Activated naive CD8-positive, alpha-beta T cell treated with anti-CD3 and anti-CD28 coated beads, Interleukin-2, amount 50 U/mL, for 24 hours (primary cell): ENCODE results near the gene IDH3G.
"Not testable (repeated sequence)": the region's sequence is repeated elsewhere in the genome, so short reads cannot be mapped to it uniquely, and the experiment has no call there.

Source experiments
- ATAC-seq: fragments of 150-1000 bp; cut with Tn5 transposase; one replicate; pipeline ENCODE4 v1.10.0; 2021
- DNase-seq: peaks from one replicate; pipeline ENCODE4 v3.0.0; 2021
- H3K27ac Mint-ChIP-seq: one replicate; pipeline ENCODE4 v1.8.0; 2021; ENCODE audit warnings: mild to moderate bottlenecking, mixed read lengths
- H3K27me3 Mint-ChIP-seq: one replicate; pipeline ENCODE4 v1.8.0; 2021; ENCODE audit warnings: mixed read lengths
- H3K36me3 Mint-ChIP-seq: one replicate; pipeline ENCODE4 v1.8.0; 2021; ENCODE audit warnings: low read depth, mixed read lengths
- H3K4me1 Mint-ChIP-seq: one replicate; pipeline ENCODE4 v1.8.0; 2021; ENCODE audit warnings: mixed read lengths
- H3K4me3 Mint-ChIP-seq: one replicate; pipeline ENCODE4 v1.8.0; 2021; ENCODE audit warnings: mild to moderate bottlenecking, moderate library complexity, mixed read lengths
- H3K9me3 Mint-ChIP-seq: one replicate; pipeline ENCODE4 v1.8.0; 2021; ENCODE audit warnings: mixed read lengths

The IDH3G gene

DNA sequence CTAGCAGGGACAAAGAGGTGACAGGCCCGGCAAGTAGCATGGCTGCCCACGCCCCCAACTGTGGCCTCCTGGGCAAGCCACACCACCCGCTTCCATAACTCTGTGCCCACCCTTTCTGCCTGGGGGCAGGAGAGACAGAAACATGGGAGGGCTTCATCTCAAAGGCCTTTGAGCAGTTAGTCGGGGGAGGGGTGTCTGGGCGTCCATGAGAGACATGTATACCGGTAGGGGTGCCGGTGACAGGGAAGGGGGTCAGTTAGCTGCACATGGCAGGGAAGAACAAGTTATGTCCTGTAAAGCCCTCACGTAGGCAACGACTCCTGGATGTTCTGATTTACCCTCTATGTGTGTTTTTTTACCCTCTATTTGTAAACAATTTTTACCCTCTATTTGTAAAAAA lies 26.9 kb upstream of the IDH3G start:
- no peak for ATAC-seq
- Mint-ChIP-seq H3K27me3 (peaks cover 13% of the 10 kb centered on the region), H3K27ac (no peak overlapping the region)

DNA sequence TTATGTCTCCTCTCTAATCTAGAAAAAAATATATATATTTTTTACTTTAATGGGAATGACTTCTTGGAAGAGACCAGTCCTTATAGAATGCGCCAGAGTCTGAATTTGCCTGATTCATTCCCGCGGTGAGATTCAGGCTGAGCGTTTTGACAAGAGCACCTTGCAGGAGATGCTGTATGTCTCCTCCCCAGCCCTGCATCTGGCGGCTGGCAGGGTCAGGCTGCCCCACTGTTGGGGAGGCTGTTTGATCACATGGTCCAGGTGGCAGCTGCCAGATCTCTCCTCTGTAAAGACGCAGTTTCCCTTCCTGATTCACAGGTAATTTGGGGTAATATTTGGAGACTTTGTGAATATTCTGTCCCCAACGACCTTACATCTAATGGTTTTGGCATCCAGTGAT lies 26.4 kb upstream of the IDH3G start:
- no peak overlapping the region for H3K27ac Mint-ChIP-seq
- no peaks in the 10 kb centered on the region for H3K9me3 Mint-ChIP-seq
- no peak for ATAC-seq
- DNase-seq: no peak
- no peak overlapping the region for H3K4me3 Mint-ChIP-seq
- peaks cover 11% of the 10 kb centered on the region for H3K27me3 Mint-ChIP-seq
- H3K36me3 Mint-ChIP-seq: no peaks in the 10 kb centered on the region
- H3K4me1 Mint-ChIP-seq: peaks cover 23% of the 10 kb centered on the region

More for the DNA sequence above, 26.9 kb upstream of the IDH3G start:
- H3K4me3 Mint-ChIP-seq: no peak overlapping the region
- no peaks in the 10 kb centered on the region for H3K36me3 Mint-ChIP-seq
- H3K4me1 Mint-ChIP-seq: peaks cover 23% of the 10 kb centered on the region
- no peak for DNase-seq
- H3K9me3 Mint-ChIP-seq: no peaks in the 10 kb centered on the region

DNA sequence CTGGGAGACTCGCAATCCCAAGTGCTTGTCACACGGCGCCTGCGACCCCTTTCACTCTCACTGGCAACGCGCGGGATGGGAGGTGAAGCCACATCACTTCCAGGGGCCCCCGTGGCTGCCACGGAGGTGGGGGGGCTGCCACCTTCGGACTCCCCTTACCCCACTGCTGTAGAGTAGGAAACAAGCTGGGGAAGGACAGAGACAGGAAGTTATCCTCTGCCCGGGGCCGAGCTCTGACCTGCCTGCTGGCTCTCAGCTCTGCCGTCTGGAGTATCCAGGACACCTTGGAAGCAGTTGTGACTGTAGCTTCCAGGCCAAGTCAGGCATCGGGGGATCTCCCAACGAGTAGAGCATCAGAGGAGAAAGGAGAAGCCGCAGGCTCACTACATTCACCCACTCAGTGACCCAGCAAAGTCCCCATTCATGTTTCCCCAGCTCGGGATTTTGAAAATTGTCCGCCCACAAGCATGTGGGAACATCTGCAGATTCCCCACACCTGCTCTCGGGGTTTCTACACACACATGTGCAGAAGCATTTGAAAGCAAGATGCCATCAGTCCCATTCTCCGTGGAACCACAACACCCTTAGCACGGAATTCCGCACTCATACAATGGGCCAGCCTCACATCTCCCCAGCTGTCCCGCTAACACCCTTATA lies 25.3 kb upstream of the IDH3G start:
- peaks cover 11% of the 10 kb centered on the region for H3K27me3 Mint-ChIP-seq
- H3K36me3 Mint-ChIP-seq: no peaks in the 10 kb centered on the region
- DNase-seq (no peak), ATAC-seq (no peak)
- peak overlapping the region; percentile 34 for H3K4me3 Mint-ChIP-seq
- H3K9me3 Mint-ChIP-seq: no peaks in the 10 kb centered on the region
- peaks cover 26% of the 10 kb centered on the region for H3K4me1 Mint-ChIP-seq
- H3K27ac Mint-ChIP-seq: no peak overlapping the region

DNA sequence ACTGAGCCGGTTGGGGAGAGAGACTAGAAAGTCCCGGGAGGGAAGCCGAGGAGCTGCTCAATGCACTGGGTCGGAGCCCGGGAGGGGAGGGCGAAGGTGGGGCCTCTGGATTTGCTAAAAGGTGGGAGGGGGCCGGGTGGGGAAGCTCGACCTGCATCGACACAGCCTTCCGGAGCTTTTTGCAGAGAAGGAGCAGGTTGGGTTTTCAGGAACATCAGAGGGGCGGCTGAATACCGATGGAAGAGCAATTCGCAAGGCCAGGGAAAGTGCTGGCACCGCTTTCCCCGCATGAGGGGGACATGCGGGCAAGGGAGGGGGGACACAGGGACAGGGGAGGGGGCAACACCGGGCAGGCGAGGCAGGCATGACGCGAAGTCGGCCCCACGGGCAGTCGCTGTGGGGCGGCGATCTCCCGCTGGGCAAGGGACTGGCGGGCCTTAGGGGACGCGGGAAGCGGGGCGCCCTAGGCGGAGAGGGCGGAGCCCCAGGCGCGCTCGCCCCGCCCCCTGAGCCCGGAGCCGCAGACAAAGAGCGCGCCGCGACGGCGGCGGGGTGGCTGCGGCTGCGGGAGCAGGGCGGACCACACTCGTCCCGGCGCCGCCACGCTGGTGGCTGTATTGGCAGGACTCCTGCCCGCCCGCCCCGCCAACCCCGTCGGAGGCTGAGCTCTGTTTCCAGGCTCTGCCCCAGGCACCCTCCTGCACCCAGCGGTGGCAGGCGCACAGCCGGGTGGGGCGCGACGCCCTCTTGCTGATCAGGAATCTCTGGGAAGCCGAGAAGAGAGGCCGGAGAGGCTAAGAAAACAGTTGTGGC lies 24.6 kb upstream of the IDH3G start:
- DNase-seq (peak; percentile 51), ATAC-seq (peak; percentile 70)
- Mint-ChIP-seq H3K9me3 (no peaks in the 10 kb centered on the region), H3K4me3 (peak overlapping the region; percentile 34), H3K27me3 (peaks cover 11% of the 10 kb centered on the region), H3K36me3 (no peaks in the 10 kb centered on the region), H3K4me1 (peaks cover 27% of the 10 kb centered on the region), H3K27ac (no peak overlapping the region)

DNA sequence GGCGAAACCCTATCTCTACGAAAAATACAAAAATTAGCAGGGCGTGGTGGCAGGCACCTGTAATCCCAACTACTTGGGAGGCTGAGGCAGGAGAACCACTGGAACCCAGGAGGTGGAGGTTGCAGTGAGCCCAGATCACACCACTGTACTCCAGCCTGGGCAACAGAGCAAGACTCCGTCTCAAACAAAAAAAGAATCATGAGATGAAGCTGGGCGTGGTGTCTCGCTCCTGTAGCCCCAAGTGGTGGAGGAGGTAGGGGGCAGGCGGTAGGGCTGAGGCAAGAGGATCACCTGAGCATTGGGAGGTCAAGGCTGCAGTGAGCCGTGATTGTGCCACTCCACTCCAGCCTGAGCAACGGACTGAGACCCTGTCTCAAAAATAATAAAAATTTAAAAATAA lies 23.9 kb upstream of the IDH3G start:
- Mint-ChIP-seq H3K27me3 (peaks cover 11% of the 10 kb centered on the region), H3K4me1 (peaks cover 27% of the 10 kb centered on the region)
- not testable (repeated sequence) for H3K27ac Mint-ChIP-seq, ATAC-seq, DNase-seq, H3K4me3 Mint-ChIP-seq, H3K36me3 Mint-ChIP-seq, H3K9me3 Mint-ChIP-seq

DNA sequence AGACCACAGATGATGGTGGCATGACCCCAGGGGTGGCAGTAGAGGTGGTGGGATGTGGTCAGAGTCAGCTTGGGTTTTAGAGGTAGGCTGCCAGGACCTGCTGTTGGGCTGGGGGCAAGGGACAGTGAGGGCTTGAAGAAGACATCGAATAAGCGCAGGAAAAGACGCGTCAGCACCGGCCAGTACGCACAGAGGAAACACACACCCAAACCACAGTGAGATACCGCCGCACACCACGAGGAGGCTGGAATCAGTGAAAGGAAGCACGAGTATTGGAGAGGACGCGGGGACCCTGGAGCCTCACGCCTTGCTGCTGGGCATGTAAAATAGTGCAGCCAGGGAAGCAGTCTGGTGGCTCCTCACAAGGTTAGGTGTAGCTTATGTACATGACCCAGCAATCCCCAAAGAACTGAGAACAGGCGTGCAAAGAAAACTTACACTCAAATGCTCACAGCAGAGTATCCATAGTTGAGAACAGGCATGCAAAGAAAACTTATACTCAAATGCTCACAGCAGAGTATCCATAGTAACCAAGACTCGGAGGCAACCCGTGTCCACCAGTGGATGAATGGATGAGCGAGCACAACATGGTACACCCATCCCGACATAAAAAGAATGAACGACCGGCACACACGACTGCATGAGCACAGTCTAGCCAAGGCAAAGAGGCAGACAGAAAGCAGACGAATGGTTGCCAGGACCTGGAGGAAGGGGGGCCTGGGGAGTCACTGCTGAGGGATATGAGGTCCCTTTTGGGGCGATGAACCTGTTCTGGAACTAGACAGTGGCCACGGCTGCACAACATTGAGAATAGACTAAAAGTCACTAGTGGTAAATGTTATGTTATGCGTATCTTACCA lies 22.9 kb upstream of the IDH3G start:
- H3K27ac Mint-ChIP-seq: no peak overlapping the region
- H3K27me3 Mint-ChIP-seq: peaks cover 11% of the 10 kb centered on the region
- DNase-seq: peak; percentile 34
- ATAC-seq: peak; percentile 58
- H3K4me1 Mint-ChIP-seq: peaks cover 20% of the 10 kb centered on the region
- H3K9me3 Mint-ChIP-seq: no peaks in the 10 kb centered on the region
- H3K4me3 Mint-ChIP-seq: no peak overlapping the region
- H3K36me3 Mint-ChIP-seq: no peaks in the 10 kb centered on the region

DNA sequence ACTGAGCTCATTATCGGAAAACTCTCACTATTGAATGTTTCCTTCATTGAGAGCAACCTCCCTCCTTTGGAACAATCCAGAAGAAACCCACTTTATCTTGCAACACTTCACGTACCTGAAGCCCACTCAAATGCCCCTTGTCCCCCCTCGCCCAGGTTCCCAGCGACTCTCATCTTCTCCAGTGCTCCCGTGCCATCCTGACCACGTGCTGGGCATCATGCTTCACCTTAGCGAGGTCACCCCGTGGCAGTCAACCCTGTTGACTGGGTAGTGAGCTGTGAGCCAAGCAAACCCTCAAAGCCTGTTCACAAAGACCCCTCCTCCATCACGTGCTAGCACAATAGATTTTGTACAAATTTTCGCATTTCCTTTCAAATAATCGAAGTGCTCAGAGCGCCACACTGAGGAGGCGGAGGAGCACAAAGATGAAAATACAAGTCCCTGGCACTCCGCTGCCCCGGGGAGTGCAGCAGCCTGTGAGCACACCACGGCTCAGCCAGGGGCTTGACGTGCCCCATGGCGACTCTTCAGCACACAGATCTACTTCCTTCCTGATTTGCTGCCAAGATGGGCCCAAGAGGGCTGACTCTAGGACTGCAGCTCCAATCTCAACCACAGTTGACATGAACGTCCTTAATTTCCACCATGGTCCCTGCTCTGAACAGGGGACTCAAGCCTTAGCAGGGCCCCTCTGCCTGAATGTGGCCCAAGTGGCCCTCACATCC lies 20.6 kb upstream of the IDH3G start:
- Mint-ChIP-seq H3K27ac (no peak overlapping the region), H3K9me3 (no peaks in the 10 kb centered on the region), H3K27me3 (peaks cover 11% of the 10 kb centered on the region), H3K36me3 (no peaks in the 10 kb centered on the region), H3K4me3 (no peak overlapping the region), H3K4me1 (peaks cover 11% of the 10 kb centered on the region)
- ATAC-seq (no peak), DNase-seq (no peak)

DNA sequence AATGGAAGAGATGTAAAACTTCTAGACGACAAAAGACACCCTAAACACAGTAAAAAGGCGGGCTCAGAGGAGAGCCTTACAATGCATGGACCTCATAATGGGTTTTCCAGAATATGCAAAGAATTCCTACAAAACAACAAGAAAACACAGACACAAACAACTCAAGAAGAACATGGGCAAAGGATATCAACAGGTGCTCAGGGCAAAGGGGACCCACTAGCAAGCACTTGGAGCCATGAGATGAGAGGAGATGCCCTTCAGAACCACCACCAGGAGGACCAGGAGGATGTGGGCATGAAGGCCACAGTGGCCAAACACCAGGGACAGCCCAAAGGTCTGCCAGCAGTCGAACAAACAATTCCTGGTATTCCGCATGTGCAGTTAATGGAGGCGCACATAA lies 19.0 kb upstream of the IDH3G start:
- Mint-ChIP-seq H3K9me3 (no peaks in the 10 kb centered on the region), H3K4me1 (peaks cover 11% of the 10 kb centered on the region), H3K27me3 (peaks cover 11% of the 10 kb centered on the region), H3K4me3 (no peak overlapping the region), H3K36me3 (no peaks in the 10 kb centered on the region), H3K27ac (no peak overlapping the region)
- no peak for ATAC-seq
- DNase-seq: no peak

DNA sequence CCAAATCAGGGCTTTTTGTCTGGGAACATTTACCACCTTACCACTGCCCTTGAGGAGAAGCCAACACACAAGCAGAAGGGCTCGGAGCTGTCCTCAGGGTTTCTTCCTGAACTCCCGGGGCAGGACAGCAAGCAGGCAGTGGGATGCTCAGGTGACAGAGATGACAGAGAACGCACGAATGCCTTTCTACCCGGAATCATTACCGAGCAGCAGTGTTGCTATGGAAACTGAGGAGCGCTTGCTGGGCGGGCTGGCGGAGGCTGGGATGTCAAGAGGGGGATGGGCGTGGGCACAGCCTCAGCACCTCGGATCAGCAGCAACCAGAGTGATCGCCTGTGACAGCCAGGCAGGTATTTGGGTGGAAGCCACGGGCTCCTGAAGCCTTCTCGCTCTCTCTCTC lies 18.0 kb upstream of the IDH3G start:
- H3K9me3 Mint-ChIP-seq: no peaks in the 10 kb centered on the region
- no peak overlapping the region for H3K4me3 Mint-ChIP-seq
- peaks cover 11% of the 10 kb centered on the region for H3K4me1 Mint-ChIP-seq
- H3K36me3 Mint-ChIP-seq: no peaks in the 10 kb centered on the region
- ATAC-seq (no peak), DNase-seq (no peak)
- H3K27me3 Mint-ChIP-seq: peaks cover 7% of the 10 kb centered on the region
- no peak overlapping the region for H3K27ac Mint-ChIP-seq

DNA sequence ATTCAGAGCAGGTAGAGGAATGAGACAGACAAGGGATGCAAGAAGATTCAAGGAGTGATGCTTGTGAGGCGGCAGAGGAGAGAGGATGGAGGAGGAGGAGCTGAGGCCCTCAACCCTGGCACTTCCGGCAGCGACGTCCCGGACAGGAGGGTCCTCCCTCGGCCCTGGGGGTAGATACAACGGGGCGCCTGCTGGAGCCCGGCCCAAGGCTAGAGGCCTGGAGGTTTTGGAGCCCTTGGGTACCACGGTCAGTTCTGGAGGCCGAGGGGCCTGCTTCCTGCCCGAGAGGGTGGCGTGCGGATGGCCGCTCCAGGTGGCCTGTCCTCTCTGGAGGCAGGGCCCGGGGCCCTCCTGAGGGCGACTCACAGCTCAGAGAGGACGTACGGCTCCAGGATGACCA lies 13.8 kb upstream of the IDH3G start:
- Mint-ChIP-seq H3K4me3 (no peak overlapping the region), H3K27ac (no peak overlapping the region), H3K27me3 (no peaks in the 10 kb centered on the region)

DNA sequence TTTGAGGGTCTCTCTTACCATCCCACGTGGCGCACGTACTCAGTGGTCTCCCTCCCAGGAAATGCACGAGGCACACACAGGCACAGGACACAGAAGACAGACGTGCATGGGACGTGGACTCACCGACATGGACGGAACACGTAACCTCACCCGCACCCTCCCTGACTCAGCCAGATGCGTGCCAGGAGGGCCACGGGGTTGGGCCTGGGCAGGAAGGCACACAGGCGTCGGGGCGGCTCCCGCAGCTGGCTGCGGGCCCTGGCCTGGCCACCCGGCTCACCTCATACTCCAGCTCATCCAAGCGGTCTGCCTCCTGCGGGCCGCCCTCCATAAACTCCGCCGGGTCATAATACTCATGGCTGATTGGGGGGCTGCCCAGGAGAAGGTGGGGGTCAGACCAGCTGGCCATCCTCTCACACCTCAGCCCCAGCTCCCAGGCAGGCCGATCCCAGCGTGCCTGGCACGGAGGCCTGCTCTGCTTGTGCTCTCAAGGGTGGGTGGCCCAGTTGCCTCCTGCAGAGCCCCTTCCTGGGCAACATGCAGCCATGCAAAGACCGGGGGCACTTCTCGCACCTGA lies 12.9 kb upstream of the IDH3G start:
- H3K36me3 Mint-ChIP-seq: no peaks in the 10 kb centered on the region
- no peak for ATAC-seq
- no peak overlapping the region for H3K4me3 Mint-ChIP-seq
- H3K4me1 Mint-ChIP-seq: no peaks in the 10 kb centered on the region
- H3K9me3 Mint-ChIP-seq: no peaks in the 10 kb centered on the region
- H3K27ac Mint-ChIP-seq: no peak overlapping the region
- H3K27me3 Mint-ChIP-seq: no peaks in the 10 kb centered on the region
- DNase-seq: no peak

More for the DNA sequence above, 13.8 kb upstream of the IDH3G start:
- no peaks in the 10 kb centered on the region for H3K36me3 Mint-ChIP-seq
- no peak for DNase-seq
- no peaks in the 10 kb centered on the region for H3K4me1 Mint-ChIP-seq
- no peaks in the 10 kb centered on the region for H3K9me3 Mint-ChIP-seq
- ATAC-seq: no peak

DNA sequence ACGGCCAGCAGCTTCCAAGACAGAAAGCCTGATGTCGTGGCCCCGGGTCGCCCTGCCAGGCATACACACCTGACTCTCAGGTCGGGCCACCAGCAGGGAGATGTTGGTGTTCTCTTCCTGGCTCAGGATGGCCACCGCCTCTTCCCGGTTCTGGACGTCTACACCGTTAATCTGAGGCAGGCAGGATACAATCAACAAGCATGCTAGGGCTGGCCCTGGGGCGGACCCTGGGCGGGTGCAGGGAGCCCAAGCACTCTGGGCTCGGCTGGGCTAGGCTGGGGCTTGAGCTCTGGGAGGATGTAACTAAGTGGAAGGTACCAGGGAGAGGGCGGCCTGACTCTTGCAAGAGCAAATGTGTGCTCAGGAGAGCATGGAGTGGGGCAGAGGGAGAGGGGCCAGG lies 11.3 kb upstream of the IDH3G start:
- DNase-seq (no peak), ATAC-seq (no peak)
- Mint-ChIP-seq H3K4me3 (no peak overlapping the region), H3K27ac (no peak overlapping the region), H3K9me3 (no peaks in the 10 kb centered on the region), H3K36me3 (no peaks in the 10 kb centered on the region), H3K4me1 (no peaks in the 10 kb centered on the region), H3K27me3 (no peaks in the 10 kb centered on the region)

DNA sequence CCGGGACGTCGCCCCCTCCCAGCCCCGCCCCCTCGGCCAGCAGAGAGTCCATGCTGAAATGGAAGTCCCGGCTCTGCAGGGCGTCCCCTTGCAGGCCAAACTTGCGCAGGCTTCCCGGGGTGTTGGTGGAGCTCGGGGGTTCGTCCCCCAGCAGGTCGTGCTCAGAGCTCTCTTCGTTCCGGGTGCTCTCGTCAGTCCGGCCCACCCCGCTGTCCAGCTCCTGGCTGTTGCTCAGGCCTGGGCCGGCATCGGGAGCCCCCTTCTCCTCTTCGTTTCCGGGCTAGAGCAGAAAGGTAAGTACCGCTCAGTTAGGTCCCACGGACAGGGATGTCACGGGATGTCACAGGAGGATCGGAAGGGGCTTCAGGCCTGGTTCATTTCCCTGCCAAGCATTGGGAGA lies 10.4 kb upstream of the IDH3G start:
- Mint-ChIP-seq H3K4me1 (no peaks in the 10 kb centered on the region), H3K27me3 (no peaks in the 10 kb centered on the region), H3K27ac (no peak overlapping the region), H3K9me3 (no peaks in the 10 kb centered on the region), H3K36me3 (no peaks in the 10 kb centered on the region), H3K4me3 (no peak overlapping the region)
- DNase-seq: no peak
- no peak for ATAC-seq

DNA sequence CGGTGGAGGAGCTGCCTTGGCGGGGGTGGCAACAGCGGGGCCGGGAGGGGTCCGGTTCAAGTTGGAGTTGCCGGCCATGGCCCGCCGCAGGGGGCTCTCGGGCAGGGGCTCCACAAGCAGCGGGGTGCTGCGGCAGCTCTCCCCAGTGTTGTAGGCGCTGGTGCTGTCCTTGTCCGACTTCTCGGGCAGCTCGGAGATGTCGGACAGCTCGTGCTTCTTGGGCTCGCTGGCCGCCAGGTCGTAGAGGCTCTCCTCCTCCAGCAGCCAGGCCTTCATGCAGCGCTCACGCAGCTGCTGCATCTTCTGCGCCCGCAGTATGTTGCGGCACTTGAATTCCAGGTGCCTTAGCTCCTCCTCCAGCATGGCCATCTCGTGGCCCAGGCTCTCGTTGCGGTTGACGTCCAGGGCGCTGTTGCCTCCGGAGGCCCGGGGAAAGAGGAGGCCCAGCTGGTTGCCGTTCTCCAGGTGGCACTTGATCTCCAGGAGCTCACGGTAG lies 10.0 kb upstream of the IDH3G start:
- H3K9me3 Mint-ChIP-seq: no peaks in the 10 kb centered on the region
- no peaks in the 10 kb centered on the region for H3K4me1 Mint-ChIP-seq
- no peak overlapping the region for H3K27ac Mint-ChIP-seq
- H3K27me3 Mint-ChIP-seq: no peaks in the 10 kb centered on the region
- H3K36me3 Mint-ChIP-seq: no peaks in the 10 kb centered on the region
- no peak overlapping the region for H3K4me3 Mint-ChIP-seq
- DNase-seq (no peak), ATAC-seq (no peak)
